HCT116 (cell line): ENCODE results near the gene KIAA0930.

Experiments used
- ATF3 ChIP-seq: IDR thresholded peaks from 2 replicates; pipeline ENCODE4 v1.6.1; 2012
- CBX3 ChIP-seq: IDR thresholded peaks from 2 replicates; pipeline ENCODE4 v1.6.1; 2012; ENCODE audit warnings: low read depth
- CTCF ChIP-seq, 3 experiments: fragments of 200-600 bp in 1 of 3; sonication (generic) in 1 of 3; IDR thresholded peaks in 2 of 3; conservative IDR thresholded peaks in 1 of 3; 2 replicates each; pipeline ENCODE4 v1.5.1; 2012 to 2017; ENCODE audit warnings: low read depth in 2 of 3, low read length in 2 of 3, antibody characterized with exemption in 1 of 3, borderline replicate concordance in 1 of 3, control low read depth in 1 of 3, mild to moderate bottlenecking in 1 of 3, mixed read lengths in 1 of 3, mixed run types in 1 of 3, moderate library complexity in 1 of 3; ENCODE audit not compliant: insufficient read depth in 1 of 3
- EGR1 ChIP-seq: IDR thresholded peaks from 2 replicates; pipeline ENCODE4 v1.6.1; 2012; ENCODE audit warnings: low read depth
- FOSL1 ChIP-seq: IDR thresholded peaks from 2 replicates; pipeline ENCODE4 v1.6.1; 2012; ENCODE audit warnings: low read depth
- JUND ChIP-seq: IDR thresholded peaks from 2 replicates; pipeline ENCODE4 v1.6.1; 2012
- POLR2A ChIP-seq: IDR thresholded peaks from 2 replicates; pipeline ENCODE4 v1.7.0; 2011; ENCODE audit warnings: borderline replicate concordance; ENCODE audit not compliant: insufficient read depth, insufficient read length; ENCODE audit errors: extremely low read depth
- REST ChIP-seq: IDR thresholded peaks from 2 replicates; pipeline ENCODE4 v1.6.1; 2012; ENCODE audit warnings: low read depth
- ZBTB33 ChIP-seq: IDR thresholded peaks from 2 replicates; pipeline ENCODE4 v1.6.1; 2011; ENCODE audit warnings: mild to moderate bottlenecking, low read length, moderate library complexity; ENCODE audit not compliant: insufficient replicate concordance; ENCODE audit errors: extremely low read depth
- ZNF274 ChIP-seq: fragments of 200-500 bp; sonication (Bioruptor generic); IDR thresholded peaks from 2 replicates; pipeline ENCODE4 v1.6.1; 2014; ENCODE audit warnings: mild to moderate bottlenecking, low read depth, low read length, inconsistent platforms

- no peak for TF ChIP-seq ZNF274
- TF ChIP-seq CTCF (IDR thresholded peaks at IDR 0.05 in 2 of 3, conservative IDR thresholded peaks at IDR 0.05 in 1 of 3; ENCODE audit: borderline replicate concordance in 1 of 3, insufficient read depth in 1 of 3, low read depth in 2 of 3, low read length in 2 of 3) = no peak
- TF ChIP-seq POLR2A = no peak
- TF ChIP-seq ATF3 = no peak
- no peak for TF ChIP-seq EGR1
- TF ChIP-seq CBX3 = no peak
- no peak for TF ChIP-seq REST
- no peak for TF ChIP-seq FOSL1
- TF ChIP-seq ZBTB33 = no peak
- no peak for TF ChIP-seq JUND
These were observed 61.2 kb downstream of the KIAA0930 start for GRCh38 chr22:45179276-45180049.
